GM12872 (cell line): Measurements from ENCODE around the gene ADGRD2.

Source experiments
- CTCF ChIP-seq: IDR thresholded peaks from 3 replicates; pipeline ENCODE4 v1.5.1; 2011; ENCODE audit warnings: low read depth, mild to moderate bottlenecking, low read length, moderate library complexity; ENCODE audit not compliant: insufficient read depth

ADGRD2 gene

GRCh38 chr9:124490004-124490403, 39.8 kb downstream of the ADGRD2 start:
- no peak for TF ChIP-seq CTCF

DNA sequence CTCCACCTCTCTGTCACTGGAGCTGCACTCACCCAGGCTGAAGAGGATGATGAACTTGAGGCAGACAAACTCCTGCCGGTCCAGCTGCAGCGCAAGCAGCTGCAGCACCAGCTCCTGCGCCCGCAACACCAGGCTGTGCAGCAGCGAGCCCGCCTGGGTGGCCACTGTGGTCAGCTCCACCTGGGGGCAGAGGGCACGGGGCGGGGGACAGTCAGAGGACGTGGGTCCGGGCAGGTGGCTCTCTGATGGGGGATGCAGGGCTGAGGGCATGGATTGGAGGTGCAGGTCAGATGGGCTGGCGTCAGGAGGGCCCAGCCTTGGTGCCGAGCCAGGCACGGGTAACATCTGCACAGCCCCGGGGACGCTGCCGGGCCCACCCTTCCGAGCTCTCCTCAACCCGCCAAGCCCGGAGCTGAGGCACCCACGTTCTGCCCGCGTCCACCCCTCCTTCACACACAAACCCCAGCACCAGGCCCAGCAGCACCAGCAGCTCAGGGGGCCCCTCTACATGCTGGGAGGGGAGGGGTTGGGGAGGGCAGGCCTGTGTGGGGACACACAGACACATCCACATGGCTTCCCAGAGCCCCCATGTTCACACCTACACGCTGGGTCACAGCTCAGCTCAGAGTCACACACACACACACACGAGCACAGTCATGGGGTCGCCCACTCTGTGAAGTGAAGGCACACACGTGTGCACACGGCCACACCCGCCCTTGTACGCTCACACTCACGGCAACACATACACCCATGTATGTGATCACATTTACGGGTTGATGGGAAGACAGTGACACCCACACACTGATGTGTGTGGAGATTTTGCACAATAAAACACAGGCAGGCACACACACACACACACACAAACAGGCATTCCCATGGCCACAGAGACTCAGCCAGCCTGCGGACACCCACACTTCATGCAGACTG, 41.1 kb downstream of the ADGRD2 start:
- TF ChIP-seq CTCF = no peak

DNA sequence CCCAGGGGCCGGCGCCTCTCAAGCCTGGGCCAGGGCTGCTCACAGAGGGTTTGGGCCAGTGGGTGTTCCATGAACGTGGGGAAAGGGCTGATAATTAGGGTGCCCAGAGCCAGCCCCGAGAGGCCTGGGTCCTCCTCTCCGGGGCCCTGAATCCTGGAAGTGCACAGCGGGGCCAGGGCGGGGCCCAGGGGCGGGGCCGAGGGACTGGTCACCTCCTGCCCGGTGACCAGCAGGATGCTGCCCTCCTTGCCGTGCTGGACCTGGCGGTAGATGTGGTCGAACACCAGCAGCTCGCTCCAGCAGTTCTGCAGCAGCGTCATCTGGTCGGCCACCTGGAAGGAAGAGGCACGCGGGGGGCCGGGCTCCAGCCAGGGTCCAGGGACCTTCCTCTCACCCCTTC, 42.6 kb downstream of the ADGRD2 start:
- no peak for TF ChIP-seq CTCF

DNA sequence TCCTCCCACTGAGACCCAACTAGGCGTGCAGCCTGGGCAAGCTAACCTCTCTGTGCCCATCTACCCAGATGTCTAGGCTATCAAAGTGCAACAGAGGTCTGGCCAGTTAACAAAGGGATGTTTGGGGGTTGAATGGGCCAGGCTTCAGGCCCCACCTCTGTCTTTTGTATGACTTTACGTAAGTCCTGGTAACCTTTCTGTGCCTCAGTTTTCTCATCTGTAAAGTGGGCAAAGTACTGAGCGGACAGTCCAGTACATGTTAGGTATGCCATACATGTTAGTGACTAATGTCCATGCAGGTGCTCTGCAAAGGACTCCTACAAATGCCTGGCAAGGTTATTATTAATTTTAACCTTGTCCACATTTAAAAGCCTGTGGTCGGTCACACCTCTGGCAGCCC, 43.0 kb downstream of the ADGRD2 start:
- TF ChIP-seq CTCF = no peak

- no peak for TF ChIP-seq CTCF
Observed at GRCh38 chr9:124493794-124494479, 43.7 kb downstream of the ADGRD2 start.

GRCh38 chr9:124495126-124496074, 45.1 kb downstream of the ADGRD2 start:
- TF ChIP-seq CTCF = no peak

GRCh38 chr9:124496075-124496449, 45.8 kb downstream of the ADGRD2 start:
- TF ChIP-seq CTCF = no peak
